ENCODE measurements around the gene DPP6.

DNA sequence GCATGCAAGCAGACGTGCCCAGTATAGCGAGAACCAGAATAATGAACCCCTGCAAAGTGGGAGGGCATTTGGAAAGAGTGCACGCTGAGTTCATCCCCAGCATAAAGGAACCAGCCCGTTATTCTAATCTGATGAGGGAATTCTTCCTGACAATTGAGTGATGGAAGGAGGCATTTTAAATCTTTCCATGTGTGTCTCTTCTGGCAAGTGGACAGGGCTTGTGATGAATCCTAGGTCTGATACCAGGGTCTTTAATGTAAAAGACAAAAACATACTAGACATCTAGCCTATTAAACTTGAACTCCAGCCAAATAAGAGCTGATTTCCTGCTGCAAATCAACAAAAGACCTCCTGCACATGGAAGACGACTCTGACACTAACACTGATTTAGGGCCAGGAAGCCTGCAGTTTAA is 301.2 kb downstream of the DPP6 start:
- TF ChIP-seq, protein P1, sequence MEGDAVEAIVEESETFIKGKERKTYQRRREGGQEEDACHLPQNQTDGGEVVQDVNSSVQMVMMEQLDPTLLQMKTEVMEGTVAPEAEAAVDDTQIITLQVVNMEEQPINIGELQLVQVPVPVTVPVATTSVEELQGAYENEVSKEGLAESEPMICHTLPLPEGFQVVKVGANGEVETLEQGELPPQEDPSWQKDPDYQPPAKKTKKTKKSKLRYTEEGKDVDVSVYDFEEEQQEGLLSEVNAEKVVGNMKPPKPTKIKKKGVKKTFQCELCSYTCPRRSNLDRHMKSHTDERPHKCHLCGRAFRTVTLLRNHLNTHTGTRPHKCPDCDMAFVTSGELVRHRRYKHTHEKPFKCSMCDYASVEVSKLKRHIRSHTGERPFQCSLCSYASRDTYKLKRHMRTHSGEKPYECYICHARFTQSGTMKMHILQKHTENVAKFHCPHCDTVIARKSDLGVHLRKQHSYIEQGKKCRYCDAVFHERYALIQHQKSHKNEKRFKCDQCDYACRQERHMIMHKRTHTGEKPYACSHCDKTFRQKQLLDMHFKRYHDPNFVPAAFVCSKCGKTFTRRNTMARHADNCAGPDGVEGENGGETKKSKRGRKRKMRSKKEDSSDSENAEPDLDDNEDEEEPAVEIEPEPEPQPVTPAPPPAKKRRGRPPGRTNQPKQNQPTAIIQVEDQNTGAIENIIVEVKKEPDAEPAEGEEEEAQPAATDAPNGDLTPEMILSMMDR (IDR thresholded peaks at IDR 0.05), result no peak
- TF ChIP-seq POLR2AphosphoS5 (IDR thresholded peaks at IDR 0.05) (no peak), POLR2A (IDR thresholded peaks at IDR 0.05) (no peak)

Data from transverse colon (tissue), 4 donors.